ENCODE data around the gene KDM4D.
"Not testable (repeated sequence)": the region's sequence is repeated elsewhere in the genome, so short reads cannot be mapped to it uniquely, and the experiment has no call there.

DNA sequence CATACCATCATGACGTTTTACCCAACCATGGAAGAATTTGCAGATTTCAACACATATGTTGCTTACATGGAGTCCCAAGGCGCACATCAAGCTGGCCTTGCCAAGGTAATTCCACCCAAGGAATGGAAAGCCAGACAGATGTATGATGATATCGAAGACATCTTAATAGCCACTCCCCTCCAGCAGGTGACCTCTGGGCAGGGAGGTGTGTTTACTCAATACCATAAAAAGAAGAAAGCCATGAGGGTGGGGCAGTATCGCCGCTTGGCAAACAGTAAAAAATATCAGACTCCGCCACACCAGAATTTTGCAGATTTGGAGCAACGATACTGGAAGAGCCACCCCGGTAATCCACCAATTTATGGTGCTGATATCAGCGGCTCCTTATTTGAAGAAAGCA, 52.1 kb downstream of the KDM4D start:
- TF ChIP-seq, protein P1, sequence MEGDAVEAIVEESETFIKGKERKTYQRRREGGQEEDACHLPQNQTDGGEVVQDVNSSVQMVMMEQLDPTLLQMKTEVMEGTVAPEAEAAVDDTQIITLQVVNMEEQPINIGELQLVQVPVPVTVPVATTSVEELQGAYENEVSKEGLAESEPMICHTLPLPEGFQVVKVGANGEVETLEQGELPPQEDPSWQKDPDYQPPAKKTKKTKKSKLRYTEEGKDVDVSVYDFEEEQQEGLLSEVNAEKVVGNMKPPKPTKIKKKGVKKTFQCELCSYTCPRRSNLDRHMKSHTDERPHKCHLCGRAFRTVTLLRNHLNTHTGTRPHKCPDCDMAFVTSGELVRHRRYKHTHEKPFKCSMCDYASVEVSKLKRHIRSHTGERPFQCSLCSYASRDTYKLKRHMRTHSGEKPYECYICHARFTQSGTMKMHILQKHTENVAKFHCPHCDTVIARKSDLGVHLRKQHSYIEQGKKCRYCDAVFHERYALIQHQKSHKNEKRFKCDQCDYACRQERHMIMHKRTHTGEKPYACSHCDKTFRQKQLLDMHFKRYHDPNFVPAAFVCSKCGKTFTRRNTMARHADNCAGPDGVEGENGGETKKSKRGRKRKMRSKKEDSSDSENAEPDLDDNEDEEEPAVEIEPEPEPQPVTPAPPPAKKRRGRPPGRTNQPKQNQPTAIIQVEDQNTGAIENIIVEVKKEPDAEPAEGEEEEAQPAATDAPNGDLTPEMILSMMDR (IDR thresholded peaks at IDR 0.05): not testable (repeated sequence)
- TF ChIP-seq POLR2A (IDR thresholded peaks at IDR 0.05): not testable (repeated sequence)
